ENCODE data around the gene KRT16.

GRCh38 chr17:41647038-41647813 lies 34.7 kb upstream of the KRT16 start:
- no peak for TF ChIP-seq CTCF (conservative IDR thresholded peaks at IDR 0.05)
- TF ChIP-seq ZFX (IDR thresholded peaks at IDR 0.05) = no peak
